GM18505 (cell line): ENCODE measurements around the gene INPP5A.

ENCODE experiments used
- ATAC-seq: cut with Tn5 transposase; IDR thresholded peaks from one replicate; pipeline ENCODE4 v1.9.1; 2021; ENCODE audit not compliant: unreplicated experiment
- POLR2A ChIP-seq: IDR thresholded peaks from 4 replicates; pipeline ENCODE4 v1.6.1; 2011; ENCODE audit warnings: borderline replicate concordance; ENCODE audit not compliant: insufficient read depth, insufficient read length; ENCODE audit errors: extremely low read depth

The INPP5A gene

GRCh38 chr10:132749371-132749795, 211.8 kb downstream of the INPP5A start:
- no peak for TF ChIP-seq POLR2A
- ATAC-seq, result no peak

- no peak for ATAC-seq
Measured at GRCh38 chr10:132750936-132751335, 213.3 kb downstream of the INPP5A start.

GRCh38 chr10:132752378-132752777, 214.8 kb downstream of the INPP5A start:
- ATAC-seq, result no peak
- no peak for TF ChIP-seq POLR2A

More at GRCh38 chr10:132750936-132751335, 213.3 kb downstream of the INPP5A start:
- TF ChIP-seq POLR2A, result no peak

GRCh38 chr10:132752961-132753360, 215.4 kb downstream of the INPP5A start:
- no peak for ATAC-seq
- no peak for TF ChIP-seq POLR2A

- no peak for TF ChIP-seq POLR2A
- ATAC-seq, result no peak
Measured at GRCh38 chr10:132753596-132753995, 216.0 kb downstream of the INPP5A start.

- TF ChIP-seq POLR2A, result no peak
- no peak for ATAC-seq
Measured at GRCh38 chr10:132754071-132754470, 216.5 kb downstream of the INPP5A start.

GRCh38 chr10:132755166-132755711, 217.7 kb downstream of the INPP5A start:
- ATAC-seq, result no peak

GRCh38 chr10:132756591-132756990, 219.0 kb downstream of the INPP5A start:
- no peak for TF ChIP-seq POLR2A
- ATAC-seq, result no peak

More at GRCh38 chr10:132755166-132755711, 217.7 kb downstream of the INPP5A start:
- no peak for TF ChIP-seq POLR2A

- no peak for ATAC-seq
- no peak for TF ChIP-seq POLR2A
Measured at GRCh38 chr10:132757171-132757570, 219.6 kb downstream of the INPP5A start.

GRCh38 chr10:132758865-132759264, 221.3 kb downstream of the INPP5A start:
- no peak for ATAC-seq
- TF ChIP-seq POLR2A, result no peak

GRCh38 chr10:132761395-132762060, 223.9 kb downstream of the INPP5A start:
- TF ChIP-seq POLR2A, result no peak
- no peak for ATAC-seq

GRCh38 chr10:132762267-132762666, 224.7 kb downstream of the INPP5A start:
- no peak for TF ChIP-seq POLR2A
- ATAC-seq, result no peak

- no peak for ATAC-seq
- no peak for TF ChIP-seq POLR2A
Measured at GRCh38 chr10:132763545-132763944, 226.0 kb downstream of the INPP5A start.

GRCh38 chr10:132764108-132764507, 226.5 kb downstream of the INPP5A start:
- TF ChIP-seq POLR2A, result no peak
- ATAC-seq, result no peak
